GM19239 (cell line): Measurements from ENCODE around the gene GID8.
A peak's percentile ranks its signal among the peaks of the same experiment; 100 is the strongest.
"Not testable (repeated sequence)": the region's sequence is repeated elsewhere in the genome, so short reads cannot be mapped to it uniquely, and the experiment has no call there.

ENCODE experiments used
- DNase-seq: peaks from one replicate; pipeline ENCODE4 v3.0.0; 2011; ENCODE audit warnings: low spot score; ENCODE audit not compliant: insufficient read length
- FAIRE-seq: peaks from 2 replicates; lab custom pipeline; 2011; peaks lifted over from hg19 to GRCh38; lab: Jason Lieb, UNC

GID8 gene

DNA sequence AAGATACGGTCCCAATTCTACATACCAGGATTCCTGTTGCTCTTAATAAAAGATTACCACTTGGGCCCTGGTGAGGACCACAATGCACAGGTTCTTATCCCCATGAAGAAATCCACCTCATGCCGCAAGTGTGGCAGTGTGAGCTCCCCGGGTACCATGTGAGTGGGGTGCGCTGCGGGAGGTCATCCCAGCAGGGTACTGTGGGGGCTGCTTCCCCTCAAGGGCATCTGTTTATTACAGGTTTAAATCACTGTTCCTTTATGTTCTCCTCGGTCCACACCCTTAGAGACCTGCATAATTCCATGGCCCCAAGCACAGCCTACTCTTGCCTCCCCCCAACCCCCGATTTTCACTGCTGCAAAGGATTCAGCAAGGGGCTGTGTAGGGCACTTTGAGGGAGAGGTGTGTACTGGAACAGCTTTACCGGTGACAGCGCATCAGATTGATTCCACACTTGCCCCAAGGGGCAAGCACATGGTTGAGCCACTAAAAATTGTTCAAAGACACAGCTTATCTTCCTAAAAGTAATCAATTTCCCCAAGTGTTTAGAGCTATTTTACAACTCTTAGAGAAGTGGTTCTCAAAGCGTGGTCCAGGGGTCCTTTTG, 17.8 kb upstream of the GID8 start:
- DNase-seq = no peak
- FAIRE-seq = no peak

DNA sequence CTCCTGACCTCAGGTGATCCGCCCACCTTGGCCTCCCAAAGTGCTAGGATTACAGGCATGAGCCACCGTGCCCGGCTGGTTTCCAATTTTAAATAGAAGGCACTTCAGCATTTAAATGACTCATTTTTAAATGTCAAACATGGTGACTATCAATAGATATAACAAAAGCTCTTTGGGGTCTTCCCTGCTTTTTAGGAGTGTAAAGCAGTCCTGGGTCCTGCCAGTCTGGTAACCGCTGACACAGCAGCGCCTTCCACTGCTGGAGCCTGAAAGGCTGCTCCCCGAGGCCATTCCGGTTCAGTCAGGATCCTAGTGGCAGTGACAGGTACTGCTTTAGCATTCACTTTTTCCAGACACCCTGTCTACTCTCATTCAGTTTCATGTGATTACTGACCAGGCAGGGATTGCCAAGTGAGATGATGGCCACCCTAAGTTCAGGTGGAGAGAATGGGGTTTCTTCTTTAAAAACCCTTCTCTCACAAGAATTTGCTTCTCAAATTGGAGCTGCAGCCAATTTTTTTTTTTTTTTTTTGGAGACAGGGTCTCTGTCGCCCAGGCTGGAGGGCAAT, 16.7 kb upstream of the GID8 start:
- DNase-seq (no peak), FAIRE-seq (peak; percentile 68)

DNA sequence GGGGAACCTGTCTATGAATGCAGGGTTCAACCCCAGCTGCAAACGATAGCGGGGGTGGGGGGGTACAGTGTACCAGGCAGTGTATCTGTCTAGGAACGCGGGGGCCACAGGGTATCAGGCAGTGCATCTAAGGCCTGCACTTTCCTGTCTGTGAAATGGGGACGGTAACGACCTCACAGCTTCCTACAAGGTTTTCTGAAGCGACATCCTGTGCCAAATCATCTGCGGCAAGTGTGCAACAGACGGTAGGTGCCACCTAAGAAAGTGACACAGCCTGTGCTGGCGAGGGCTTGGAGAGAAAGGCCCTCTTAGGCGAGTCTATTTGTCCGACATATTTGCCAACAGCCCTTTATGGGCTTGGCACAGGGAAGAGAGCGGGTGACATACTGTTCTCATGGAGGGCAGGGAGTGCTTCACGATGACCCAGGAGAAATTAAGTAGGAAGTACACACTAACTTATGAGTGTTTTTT, 15.5 kb upstream of the GID8 start:
- FAIRE-seq (no peak), DNase-seq (no peak)

DNA sequence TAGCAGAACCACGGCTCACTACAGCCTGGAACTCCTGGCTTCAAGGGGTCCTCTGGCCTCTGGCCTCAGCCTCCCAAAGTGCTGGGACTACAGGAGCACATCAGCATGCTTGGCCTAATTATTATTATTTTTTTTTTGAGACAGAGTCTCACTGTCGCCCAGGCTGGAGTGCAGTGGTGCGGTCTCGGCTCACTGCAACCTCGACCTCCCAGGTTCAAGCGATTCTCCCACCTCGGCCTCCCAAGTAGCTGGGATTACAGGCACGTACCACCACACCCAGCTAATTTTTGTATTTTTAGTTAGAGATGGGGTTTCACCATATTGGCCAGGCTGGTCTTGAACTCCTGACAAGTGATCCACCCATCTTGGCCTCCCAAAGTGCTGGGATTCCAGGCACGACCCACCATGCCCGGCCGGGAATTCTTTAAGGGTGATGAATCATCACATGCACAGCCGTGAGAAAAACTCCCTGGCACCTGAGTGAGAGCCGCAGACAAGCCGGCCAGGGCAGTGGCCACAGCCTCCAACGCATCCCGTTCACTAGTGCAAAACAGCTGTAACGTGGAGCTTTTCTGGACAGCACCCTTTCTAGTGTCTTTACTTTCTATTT, 14.8 kb upstream of the GID8 start:
- not testable (repeated sequence) for DNase-seq, FAIRE-seq

DNA sequence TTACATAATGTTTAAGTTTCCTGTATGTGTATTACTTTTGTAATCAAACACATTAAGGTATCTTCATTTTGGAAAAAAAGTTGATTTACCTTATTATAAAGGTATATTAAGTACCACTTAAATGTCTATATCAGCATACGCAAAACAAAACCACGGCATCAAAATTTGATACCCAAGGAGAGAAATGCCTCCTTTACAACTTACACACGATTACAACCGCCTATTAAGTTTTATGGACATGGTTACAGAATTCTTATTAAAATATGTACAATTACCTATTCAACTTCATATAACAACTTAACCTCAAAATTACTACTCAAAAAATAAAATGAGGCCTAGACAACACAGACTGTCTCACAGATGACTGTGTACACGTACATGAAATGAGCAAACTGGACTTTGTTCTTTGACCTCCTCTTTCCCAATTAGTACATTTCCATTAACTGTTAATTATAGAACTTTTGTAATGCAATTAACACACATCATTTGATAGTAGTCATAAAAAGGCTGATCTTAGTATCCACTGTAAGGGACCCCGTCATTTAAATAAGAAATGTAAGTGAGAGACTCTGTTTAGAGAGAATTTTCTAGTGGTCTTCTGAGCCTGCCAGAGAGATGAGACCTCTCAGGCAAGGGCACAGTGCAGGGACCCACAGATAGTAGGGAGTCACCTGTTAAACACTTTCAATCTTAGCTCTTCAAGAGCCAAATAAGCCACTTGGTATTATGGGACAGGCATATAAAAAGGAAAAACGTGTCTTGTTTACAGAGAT, 14.1 kb upstream of the GID8 start:
- no peak for DNase-seq
- no peak for FAIRE-seq

DNA sequence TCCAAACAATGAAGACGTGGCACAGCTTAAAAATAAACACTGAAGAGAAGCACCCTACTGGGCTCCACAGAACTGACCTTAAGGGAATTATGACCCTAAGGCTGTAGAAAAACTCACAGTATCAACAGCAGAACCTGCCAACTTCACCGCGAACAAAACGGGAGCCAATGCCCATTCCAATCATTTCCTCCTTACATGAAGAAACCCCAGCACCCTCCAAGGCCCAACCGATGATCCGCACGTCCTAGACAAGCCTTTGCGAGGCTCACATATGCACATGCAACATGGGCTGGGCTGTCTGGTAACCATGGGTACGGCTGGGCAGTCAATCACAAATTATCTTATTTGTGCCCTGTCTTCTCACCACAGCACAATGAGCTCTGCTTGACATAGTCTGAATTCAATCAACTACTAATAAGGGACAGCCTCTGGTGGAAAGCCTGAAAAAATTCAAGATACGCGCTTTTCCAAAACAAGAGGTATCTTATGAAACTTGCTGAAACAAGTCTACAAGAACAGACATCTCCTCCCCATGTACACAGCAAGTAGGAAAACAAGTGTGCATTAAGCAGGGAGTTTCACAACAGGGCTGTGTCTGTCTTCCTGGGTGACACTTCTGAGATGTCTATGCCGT, 13.4 kb upstream of the GID8 start:
- DNase-seq = no peak
- FAIRE-seq = no peak

DNA sequence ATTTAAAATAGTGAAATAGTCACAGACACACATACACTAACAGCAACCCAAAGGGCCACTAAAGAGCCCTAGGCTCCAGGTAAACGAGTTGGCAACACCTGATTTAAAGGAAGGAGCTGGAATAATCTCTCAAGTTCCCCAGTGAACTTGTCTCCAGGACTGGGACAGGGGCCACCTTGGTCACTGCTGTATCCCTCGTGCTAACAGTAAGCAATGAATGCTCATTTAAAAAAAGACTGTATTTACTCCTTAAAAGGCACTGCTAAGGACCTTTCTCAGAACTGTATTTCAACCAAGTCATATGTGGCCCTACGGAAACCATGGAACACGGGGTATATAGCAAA, 12.9 kb upstream of the GID8 start:
- FAIRE-seq (no peak), DNase-seq (no peak)

DNA sequence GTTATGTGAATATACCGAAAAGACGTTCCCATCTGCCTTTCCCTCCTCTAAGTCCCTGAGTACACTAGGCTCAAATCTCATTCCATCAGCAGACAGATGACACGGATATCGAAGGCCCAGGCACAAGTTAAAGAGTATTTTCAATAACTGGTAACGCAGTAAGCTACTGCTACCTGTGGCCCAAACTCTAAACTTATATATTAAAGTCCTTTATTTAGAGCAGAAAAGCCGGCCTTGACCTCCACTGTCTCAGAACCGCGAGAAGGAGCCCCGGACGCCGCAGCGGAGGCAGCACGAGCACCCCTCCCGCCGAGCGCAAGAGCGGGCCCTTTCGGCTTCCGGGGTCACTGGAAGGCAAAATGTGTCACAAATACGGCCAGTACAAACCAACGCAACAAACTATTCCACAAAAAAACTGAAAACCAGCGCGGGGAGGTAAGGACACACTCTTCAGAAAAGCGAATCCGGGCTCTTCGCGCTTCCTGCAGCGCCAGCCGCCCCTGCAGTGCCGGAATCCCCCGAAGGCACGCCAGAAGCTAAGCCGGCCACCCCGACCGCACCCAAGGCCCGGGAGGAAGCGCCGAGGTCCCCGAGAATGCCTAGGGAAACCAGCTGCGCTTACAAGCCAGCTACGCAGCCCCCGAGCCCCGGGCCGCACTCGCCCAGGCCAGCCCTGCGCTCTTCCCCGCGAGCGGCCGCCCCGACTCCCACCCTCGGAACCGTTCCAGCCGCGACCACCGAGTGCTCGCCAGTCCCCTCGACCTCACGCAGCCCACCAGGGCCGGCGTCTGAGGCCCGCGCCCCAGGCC, 12.3 kb upstream of the GID8 start:
- no peak for DNase-seq
- no peak for FAIRE-seq

DNA sequence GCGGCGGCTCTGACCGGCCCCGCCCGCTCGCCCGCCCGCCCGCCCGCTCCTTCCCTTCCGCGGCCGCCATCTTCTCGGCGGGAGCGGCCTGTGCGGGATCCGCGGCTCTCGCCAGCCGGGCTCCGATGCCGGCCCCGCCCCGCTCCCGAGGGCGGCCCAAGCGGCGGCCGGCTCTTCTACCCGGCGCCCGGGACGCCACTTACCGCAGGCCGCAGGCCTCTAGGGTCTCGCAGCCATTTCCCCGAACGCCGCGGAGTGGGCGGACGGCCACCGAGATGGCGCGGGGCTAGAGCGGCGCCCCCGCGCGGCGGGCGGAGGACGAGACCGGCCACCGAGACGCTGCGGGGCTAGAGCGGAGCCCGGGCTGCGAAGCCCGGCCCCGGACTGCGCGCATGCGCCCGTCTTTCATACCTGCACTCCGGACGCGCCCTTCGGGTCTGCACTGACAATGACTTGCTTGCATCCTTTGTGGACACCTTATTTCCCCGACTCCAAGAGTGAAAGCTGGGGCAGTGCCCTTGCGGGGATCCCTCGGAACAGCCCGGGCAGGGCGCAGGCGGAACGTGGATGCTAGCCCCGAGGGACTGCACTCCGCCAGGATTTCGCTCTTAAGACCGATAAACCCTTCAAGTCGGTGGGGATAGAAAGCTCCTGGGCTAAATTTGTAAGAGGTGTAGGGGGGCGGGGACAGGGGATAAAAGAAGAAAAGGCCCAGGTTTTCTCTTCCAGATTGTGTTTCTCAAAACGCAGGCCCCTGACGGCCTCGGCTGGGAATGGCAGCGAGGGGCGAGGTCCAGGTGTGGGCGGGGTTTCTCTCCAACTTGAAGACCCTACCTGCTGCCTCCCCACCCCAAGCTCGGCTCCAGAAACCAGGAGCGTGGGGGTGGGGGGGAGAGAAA, 11.5 kb upstream of the GID8 start, which contains the start of gene DIDO1:
DIDO1 (minus strand) TSS at position 277 of the 899 bp plus-strand sequence.
- peak; percentile 93 for DNase-seq
- peak; percentile 31 for FAIRE-seq

DNA sequence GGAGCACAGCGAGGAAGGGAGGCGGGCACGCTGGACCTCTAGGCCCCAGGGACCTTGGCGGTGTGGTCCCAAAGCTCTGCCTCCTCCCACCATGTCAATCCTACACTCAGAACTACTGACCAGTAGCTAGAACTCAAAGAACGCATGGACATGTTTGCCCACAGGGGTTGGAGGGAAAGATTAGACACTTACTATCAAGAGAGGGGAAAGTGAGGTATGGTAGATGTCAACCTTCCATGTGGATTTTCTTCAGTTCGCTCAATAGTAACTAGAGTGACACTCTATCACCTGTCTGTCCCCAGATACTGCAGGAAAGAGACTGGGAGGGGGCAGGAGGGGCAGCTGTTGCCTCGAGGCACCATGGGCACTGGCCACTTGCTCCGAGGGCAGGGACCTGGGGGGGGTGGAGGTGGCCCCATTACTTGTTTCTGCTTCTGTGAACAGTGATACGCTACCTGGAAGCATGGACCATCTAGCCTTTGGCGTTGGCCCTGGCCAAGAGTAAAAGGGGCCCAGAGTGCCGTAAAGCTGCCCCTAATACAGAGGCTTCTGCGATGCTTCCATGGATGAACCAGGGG, 10.7 kb upstream of the GID8 start:
- DNase-seq = no peak
- FAIRE-seq = no peak

DNA sequence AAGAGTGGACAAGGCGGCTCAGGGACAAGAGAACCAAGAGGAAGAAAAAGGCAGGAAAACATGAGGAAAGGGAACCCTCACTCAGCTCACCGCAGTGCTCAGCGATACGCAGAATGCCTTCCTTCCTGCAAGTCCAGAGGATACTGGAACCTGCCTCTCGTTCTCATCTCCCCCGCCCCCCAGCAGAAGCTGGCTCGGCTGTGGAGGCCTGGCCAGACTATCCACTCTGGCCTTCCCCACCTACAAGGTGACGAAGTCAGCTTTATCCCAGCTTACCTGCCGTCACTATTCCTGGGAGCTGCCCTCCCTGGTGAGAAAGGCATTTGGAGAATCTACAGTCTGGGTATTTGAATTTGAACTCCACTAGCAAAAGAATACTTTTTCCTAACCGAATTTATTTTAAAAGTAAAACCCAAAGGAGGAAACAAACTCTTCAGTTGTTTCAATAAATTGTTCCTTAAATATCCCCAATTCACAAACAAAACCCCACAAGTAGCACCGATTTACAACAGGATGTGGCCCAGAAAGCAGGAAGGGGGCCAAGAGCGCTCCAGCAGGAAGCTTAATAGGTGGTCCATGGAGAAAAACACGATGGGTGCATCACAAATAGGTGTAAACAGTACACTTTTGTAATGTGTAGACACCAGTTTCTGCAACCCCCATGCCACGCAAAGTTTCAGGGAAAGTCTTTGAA, 9.6 kb upstream of the GID8 start:
- FAIRE-seq (no peak), DNase-seq (no peak)

DNA sequence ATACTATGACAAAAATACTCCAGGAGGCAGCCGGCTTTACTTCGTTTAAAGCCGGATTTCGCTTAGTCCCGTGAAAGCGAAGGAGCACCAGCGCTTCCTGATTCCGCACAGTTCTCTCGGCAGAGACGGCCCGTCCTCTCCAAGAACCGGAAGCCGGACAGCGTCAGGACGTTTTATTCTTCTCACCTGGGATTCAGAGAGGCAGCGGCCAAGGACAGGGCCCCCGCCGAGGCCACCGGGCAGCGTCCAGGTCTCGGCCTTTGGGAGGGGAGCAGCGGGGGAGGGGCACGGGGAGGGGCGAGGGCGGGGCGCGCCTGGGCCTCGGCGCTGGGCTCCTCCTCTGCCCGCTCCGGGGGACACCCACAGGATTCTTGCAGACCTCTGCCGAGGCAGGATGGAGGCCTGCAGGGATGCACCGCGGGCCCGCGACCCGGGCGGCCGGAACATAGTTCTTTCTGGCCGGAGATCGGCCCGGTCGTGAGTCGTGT, 8.9 kb upstream of the GID8 start:
- peak; percentile 65 for DNase-seq
- no peak for FAIRE-seq

DNA sequence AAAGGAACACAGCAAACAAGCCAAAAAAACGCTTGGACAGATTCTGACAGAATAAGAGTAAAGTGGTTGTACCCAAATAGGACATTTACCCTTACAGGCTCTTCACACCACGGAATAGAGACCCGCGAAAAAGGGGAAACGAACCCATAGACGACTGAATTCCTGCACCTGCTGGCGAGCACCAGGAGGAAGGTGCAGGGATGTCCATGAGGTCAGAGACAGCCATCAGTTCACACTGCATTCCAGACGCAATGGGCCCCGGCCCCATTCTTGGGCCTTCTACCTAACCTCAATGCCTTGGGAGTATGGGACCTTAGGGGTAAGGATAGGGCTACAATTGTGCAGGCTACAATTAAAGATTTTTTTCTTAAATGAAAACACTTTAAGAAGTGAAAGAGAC, 6.5 kb upstream of the GID8 start:
- FAIRE-seq (no peak), DNase-seq (no peak)

DNA sequence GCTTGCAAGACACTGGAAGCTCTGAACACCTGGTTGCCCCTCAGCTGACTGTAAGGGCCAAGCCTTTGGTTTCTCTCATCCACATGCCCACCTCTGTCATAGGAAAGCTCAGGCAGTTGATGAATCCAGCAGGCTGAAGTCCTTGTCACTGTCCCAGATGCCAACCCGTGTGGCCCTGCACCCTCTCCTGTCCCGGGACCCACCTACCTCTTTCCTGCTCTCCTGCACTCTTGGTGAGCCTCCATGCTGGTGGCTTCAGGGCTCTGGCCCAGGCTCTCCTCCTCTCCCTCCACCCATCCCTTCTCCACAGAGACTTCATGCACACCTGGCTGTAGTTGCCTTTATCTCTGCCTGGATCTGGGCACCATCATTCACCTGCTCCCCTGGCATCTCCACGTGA, 4.0 kb upstream of the GID8 start:
- DNase-seq = no peak
- FAIRE-seq = no peak

DNA sequence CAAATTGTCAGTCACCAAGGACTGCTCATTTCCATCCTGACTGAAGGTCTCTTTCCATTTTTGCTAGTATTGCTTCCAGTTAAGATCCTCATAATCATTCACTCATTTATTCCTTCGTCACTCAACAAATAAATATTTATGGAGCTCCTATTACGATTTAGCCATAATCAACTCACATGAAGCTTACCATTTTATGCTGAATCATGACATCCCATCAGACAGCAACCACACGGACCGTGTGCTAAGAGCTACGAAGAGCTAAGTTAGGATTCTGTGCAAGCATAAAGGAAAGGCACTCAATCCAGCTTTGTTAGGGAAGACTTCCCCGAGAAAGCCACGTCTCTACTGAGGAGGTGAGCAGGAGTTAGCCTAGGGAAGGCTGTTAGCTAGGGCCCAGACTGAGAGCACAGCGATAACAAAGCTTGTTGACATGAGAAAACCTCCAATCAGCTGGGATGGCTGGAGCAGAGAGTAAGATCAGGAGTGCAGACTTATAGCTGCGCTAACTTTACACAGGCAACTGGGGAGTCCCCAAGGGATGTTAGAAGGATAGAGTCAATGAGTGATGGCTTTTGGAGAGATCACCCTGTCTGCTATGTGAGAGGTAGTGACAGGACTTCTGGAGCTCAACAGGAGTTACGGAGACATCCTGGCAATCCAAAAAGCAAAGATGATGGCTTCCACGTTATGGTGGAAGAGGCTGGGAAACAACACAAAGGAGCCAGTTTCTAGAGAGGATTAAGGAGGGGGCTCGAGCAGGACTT, 2.6 kb upstream of the GID8 start:
- no peak for DNase-seq
- FAIRE-seq = no peak

DNA sequence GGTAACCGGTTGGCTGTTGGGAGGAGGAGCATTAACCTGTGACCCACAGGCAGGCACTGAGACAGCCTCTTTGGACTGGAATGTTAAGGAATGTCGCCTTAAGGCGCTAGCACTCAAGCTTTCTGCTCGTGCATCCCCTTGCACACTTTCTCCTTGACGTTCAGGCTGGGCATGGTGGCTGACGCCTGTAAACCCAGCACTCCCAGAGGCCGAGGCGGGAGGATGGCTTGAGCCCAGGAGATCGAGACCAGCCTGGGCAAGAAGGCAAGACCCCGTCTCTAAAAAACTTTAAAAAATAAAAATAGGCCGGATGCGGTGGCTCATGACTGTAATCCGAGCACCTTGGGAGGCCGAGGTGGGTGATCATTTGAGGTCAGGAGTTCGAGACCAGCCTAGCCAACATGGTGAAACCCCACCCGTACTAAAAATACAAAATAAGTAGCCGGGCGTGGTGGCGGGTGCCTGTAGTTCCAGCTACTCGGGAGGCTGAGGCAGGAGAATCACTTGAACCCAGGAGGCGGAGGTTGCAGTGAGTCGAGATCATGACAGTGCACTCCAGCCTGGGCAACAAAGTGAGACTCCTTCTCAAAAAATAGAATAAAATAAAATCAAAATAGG, 1.9 kb upstream of the GID8 start:
- FAIRE-seq = no peak
- no peak for DNase-seq
